Hepatic stellate cell (primary cell): ENCODE data around the gene TTC38.
"Not testable (repeated sequence)": the region's sequence is repeated elsewhere in the genome, so short reads cannot be mapped to it uniquely, and the experiment has no call there.

Experiments
- DNase-seq: peaks from one replicate; pipeline ENCODE4 v3.0.0; 2011; ENCODE audit warnings: low spot score

Gene TTC38

GRCh38 chr22:46296257-46297150, 28.7 kb downstream of the TTC38 start, which contains the start of gene GTSE1:
TSS of gene GTSE1 (plus strand) at chr22:46296870. CDS start at chr22:46297401, 531 bp downstream.
- DNase-seq = peak; percentile 100

- DNase-seq = peak; percentile 40
These were observed 29.5 kb downstream of the TTC38 start for GRCh38 chr22:46297151-46297812.

- DNase-seq = no peak
These were observed 31.3 kb downstream of the TTC38 start for GRCh38 chr22:46299101-46299500.

- DNase-seq = no peak
These were observed 32.7 kb downstream of the TTC38 start for GRCh38 chr22:46300491-46300890.

GRCh38 chr22:46303347-46303965, 35.6 kb downstream of the TTC38 start:
- no peak for DNase-seq

- DNase-seq = no peak
These were observed 40.6 kb downstream of the TTC38 start for GRCh38 chr22:46308283-46308988.

GRCh38 chr22:46309526-46310085, 41.8 kb downstream of the TTC38 start:
- no peak for DNase-seq

GRCh38 chr22:46312056-46312455, 44.2 kb downstream of the TTC38 start:
- no peak for DNase-seq

GRCh38 chr22:46312848-46313247, 45.0 kb downstream of the TTC38 start:
- DNase-seq = not testable (repeated sequence)

GRCh38 chr22:46315976-46316375, 48.2 kb downstream of the TTC38 start:
- DNase-seq = no peak

- no peak for DNase-seq
These were observed 49.8 kb downstream of the TTC38 start for GRCh38 chr22:46317646-46318045.

GRCh38 chr22:46318576-46318975, 50.8 kb downstream of the TTC38 start:
- DNase-seq = no peak

GRCh38 chr22:46319319-46319718, 51.5 kb downstream of the TTC38 start:
- no peak for DNase-seq

GRCh38 chr22:46320166-46320710, 52.4 kb downstream of the TTC38 start:
- no peak for DNase-seq

GRCh38 chr22:46320716-46321386, 53.0 kb downstream of the TTC38 start:
- DNase-seq = no peak

GRCh38 chr22:46322711-46323110, 54.9 kb downstream of the TTC38 start:
- DNase-seq = no peak

GRCh38 chr22:46323162-46323561, 55.4 kb downstream of the TTC38 start:
- no peak for DNase-seq

- DNase-seq = no peak
These were observed 58.4 kb downstream of the TTC38 start for GRCh38 chr22:46326066-46326680.

GRCh38 chr22:46327691-46328465, 60.1 kb downstream of the TTC38 start:
- DNase-seq = no peak

- DNase-seq = no peak
These were observed 61.0 kb downstream of the TTC38 start for GRCh38 chr22:46328797-46329196.
